Osteocyte (in vitro differentiated cells): ENCODE data around the gene DNAJC5G. TPM values are rescaled to one million over a fixed set of nuclear protein-coding genes. Genes with fewer than 3 reads are reported as not detected.

Source experiments
- DNase-seq: peaks from one replicate; pipeline ENCODE4 v3.0.0; 2021; ENCODE audit warnings: mixed read lengths; ENCODE audit not compliant: unreplicated experiment; ENCODE audit errors: extremely low spot score
- H3K27ac Mint-ChIP-seq: one replicate; pipeline ENCODE4 v1.8.0; 2021; ENCODE audit warnings: mild to moderate bottlenecking, mixed read lengths; ENCODE audit not compliant: unreplicated experiment
- H3K27me3 Mint-ChIP-seq: one replicate; pipeline ENCODE4 v1.8.0; 2021; ENCODE audit warnings: mixed read lengths; ENCODE audit not compliant: unreplicated experiment
- H3K36me3 Mint-ChIP-seq: one replicate; pipeline ENCODE4 v1.8.0; 2021; ENCODE audit warnings: mixed read lengths; ENCODE audit not compliant: unreplicated experiment
- H3K4me1 Mint-ChIP-seq: one replicate; pipeline ENCODE4 v1.8.0; 2021; ENCODE audit warnings: mixed read lengths; ENCODE audit not compliant: unreplicated experiment
- H3K4me3 Mint-ChIP-seq: one replicate; pipeline ENCODE4 v1.8.0; 2021; ENCODE audit warnings: mild to moderate bottlenecking, moderate library complexity, mixed read lengths; ENCODE audit not compliant: unreplicated experiment
- H3K9me3 Mint-ChIP-seq: one replicate; pipeline ENCODE4 v1.8.0; 2021; ENCODE audit warnings: mixed read lengths; ENCODE audit not compliant: unreplicated experiment
- CTCF ChIP-seq: fragments of 200-600 bp; sonication (generic); IDR thresholded peaks from 2 replicates; pipeline ENCODE4 v1.5.0; 2021; ENCODE audit warnings: antibody characterized with exemption, mild to moderate bottlenecking, moderate library complexity
- total RNA-seq: library from RNA; stranded (reverse); gene quantifications from 2 replicates; pipeline ENCODE4 v1.2.1, GENCODE V29; 2021

Gene DNAJC5G
- total RNA-seq, 1 donor from 2014 or later, result not detected

GRCh38 chr2:27281855-27282559, 6.8 kb downstream of the DNAJC5G start, which contains the start of gene TRIM54:
Gene TRIM54 (plus strand): TSS chr2:27282429. CDS start chr2:27282732, 303 bp downstream.
- no peak within 1 kb of the TSS for H3K4me3 Mint-ChIP-seq
- DNase-seq, result no peak
- TF ChIP-seq CTCF, result no peak
- H3K27ac Mint-ChIP-seq, result no peak within 1 kb of the TSS
- H3K4me1 Mint-ChIP-seq, result peaks cover 2% of the 10 kb centered on the region
- H3K9me3 Mint-ChIP-seq, result no peaks in the 10 kb centered on the region
- peaks cover 78% of the 10 kb centered on the region for H3K27me3 Mint-ChIP-seq
- no peaks in the 10 kb centered on the region for H3K36me3 Mint-ChIP-seq

DNA sequence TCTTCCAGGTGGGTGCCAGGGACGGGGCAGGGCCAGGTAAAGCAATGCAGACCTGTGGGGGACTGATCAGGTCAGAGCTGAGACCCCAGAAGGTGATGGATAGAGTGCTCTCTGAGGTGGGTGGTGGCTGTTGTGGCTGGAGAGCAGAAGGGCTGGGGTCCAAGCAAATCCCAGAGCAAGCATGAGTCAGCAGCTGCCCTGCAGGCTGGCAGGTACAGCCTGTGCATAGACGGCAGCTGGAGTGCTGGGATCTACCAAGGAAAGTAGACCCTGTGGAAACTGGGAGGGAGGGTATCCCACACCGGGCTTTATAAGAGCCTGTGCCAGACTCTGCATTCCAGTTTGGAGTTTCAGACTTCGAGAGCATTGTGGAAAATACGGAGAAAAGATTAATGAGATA, 7.7 kb downstream of the DNAJC5G start:
- no peak overlapping the region for H3K27ac Mint-ChIP-seq
- H3K27me3 Mint-ChIP-seq, result peaks cover 79% of the 10 kb centered on the region
- no peak for TF ChIP-seq CTCF
- no peaks in the 10 kb centered on the region for H3K36me3 Mint-ChIP-seq
- H3K4me3 Mint-ChIP-seq, result no peak overlapping the region
- DNase-seq, result no peak
- H3K9me3 Mint-ChIP-seq, result no peaks in the 10 kb centered on the region
- H3K4me1 Mint-ChIP-seq, result peaks cover 2% of the 10 kb centered on the region

DNA sequence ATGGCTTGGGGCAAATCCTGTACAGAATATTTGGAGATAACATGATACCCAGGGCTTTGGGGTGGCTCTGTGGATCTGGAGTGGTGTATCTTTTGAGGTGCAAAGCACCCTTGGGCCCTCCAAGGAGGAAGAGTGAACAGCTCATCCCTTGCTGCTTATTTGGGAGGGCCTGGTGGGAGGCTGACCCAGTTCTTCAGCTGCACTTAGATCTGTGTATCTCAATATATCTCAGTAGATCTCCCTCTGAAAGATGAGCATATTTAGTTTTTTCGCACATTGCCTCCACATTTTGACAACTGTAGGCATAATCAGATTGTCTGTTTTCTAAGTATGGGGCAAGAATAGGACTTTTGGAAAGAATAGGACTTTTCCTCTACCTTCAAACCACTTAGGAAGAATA, 9.8 kb downstream of the DNAJC5G start:
- Mint-ChIP-seq H3K27me3 (peaks cover 85% of the 10 kb centered on the region), H3K9me3 (no peaks in the 10 kb centered on the region), H3K4me3 (no peak overlapping the region), H3K4me1 (peaks cover under 1% of the 10 kb centered on the region), H3K36me3 (no peaks in the 10 kb centered on the region), H3K27ac (no peak overlapping the region)
- no peak for TF ChIP-seq CTCF
- no peak for DNase-seq

- TF ChIP-seq CTCF, result no peak
- Mint-ChIP-seq H3K36me3 (no peaks in the 10 kb centered on the region), H3K27me3 (peaks cover 84% of the 10 kb centered on the region), H3K4me3 (no peak overlapping the region), H3K4me1 (no peaks in the 10 kb centered on the region), H3K27ac (no peak overlapping the region), H3K9me3 (no peaks in the 10 kb centered on the region)
- no peak for DNase-seq
These were observed 10.2 kb downstream of the DNAJC5G start for GRCh38 chr2:27285481-27285880.

- Mint-ChIP-seq H3K27ac (no peak overlapping the region), H3K27me3 (peaks cover 71% of the 10 kb centered on the region), H3K4me3 (no peak overlapping the region), H3K36me3 (no peaks in the 10 kb centered on the region), H3K4me1 (peaks cover 9% of the 10 kb centered on the region), H3K9me3 (no peaks in the 10 kb centered on the region)
- no peak for DNase-seq
- TF ChIP-seq CTCF, result no peak
These were observed 13.4 kb downstream of the DNAJC5G start for GRCh38 chr2:27288610-27289009.
